Measurements from ENCODE around the gene PYCARD. TPM values are rescaled to one million over a fixed set of nuclear protein-coding genes. Genes with fewer than 3 reads are reported as not detected.

PYCARD gene
- total RNA-seq (2021; ENCODE audit: unreplicated experiment), result not detected
- polyA plus RNA-seq (2012), result 0.24 TPM in 1 of 2 replicates, not detected in the other
- Bru-seq, nascent RNA, result not detected
- not detected for BruChase-seq, experiment 1, labeled RNA remaining after a 6-hour chase
- not detected for BruChase-seq, experiment 2, labeled RNA remaining after a 2-hour chase
- long read RNA-seq, result 0 reads

DNA sequence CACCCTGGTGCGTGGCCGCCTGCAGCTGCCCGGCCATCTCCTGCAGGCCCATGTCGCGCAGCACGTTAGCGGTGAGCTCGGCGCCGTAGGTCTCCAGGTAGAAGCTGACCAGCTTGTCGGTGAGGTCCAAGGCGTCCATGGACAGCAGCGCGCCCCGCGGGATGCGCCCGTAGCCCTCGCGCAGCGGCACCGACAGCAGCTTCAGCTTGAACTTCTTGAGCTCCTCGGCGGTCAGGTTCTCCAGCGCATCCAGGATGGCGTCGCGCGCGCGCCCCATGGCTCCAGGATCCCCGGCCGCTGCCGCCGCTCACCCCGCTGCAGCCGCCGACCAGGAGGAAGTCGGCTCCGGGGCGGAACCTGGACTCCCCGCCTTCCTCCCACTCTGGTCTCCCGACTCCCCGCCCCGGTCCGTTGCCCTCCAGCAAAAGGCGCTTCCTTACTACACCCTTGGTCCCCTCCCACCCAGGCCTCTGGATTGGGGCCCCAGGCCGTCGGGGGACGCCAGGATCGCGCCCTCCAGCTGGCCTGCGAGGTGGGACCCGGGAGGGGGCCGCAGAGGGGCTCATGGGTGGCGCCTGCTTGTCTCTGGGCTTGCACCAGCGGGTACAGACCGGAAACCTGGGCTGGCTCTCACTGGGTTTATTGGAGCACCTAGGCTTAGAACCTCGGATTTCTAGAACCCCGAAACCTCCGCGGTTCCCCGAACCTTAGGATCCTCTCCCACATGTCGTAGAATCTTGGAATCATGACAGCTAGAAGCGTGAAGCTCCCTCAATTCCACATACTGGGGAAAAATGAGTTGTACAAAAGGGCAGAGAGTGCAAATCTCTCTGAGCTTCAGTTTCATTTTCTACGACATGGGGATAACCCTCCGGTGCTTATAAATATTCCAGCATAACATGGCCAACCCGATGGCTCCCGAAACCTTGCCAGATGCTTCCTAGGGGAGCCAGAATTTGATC, at the start of gene PYCARD:
PYCARD (minus strand) TSS at position 347 of the 962 bp plus-strand sequence; CDS start at position 277, 70 bp downstream.
- POLR2A ChIA-PET, result interaction anchor here (0.9 to 1.4 kb wide), 2 partner anchors 8 to 12 kb away, joined by 5 read pairs; partner anchors contain the start of gene TRIM72
- Histone ChIP-seq H4K20me1 (ENCODE audit: insufficient read depth) (peaks cover 5% of the 10 kb centered on the region; the same call in 1 of the 2 replicates), H3K9me3 (ENCODE audit: control insufficient read depth in 1 of 2, insufficient read depth in 1 of 2, low read depth in 1 of 2, low read length in 2 of 2) (no peaks in the 10 kb centered on the region), H3K79me2 (ENCODE audit: insufficient read depth, low read length) (no peaks in the 10 kb centered on the region), H2AFZ (ENCODE audit: low read depth, low read length, poor library complexity, severe bottlenecking) (no peak within 1 kb of the TSS), H3K27me3 (ENCODE audit: insufficient read depth, low read length) (no peaks in the 10 kb centered on the region), H3K9me2 (ENCODE audit: insufficient read depth) (no peaks in the 10 kb centered on the region), H3K4me3 (replicated peaks in 1 of 2; ENCODE audit: low read depth in 1 of 2, low read length in 2 of 2) (no peak within 1 kb of the TSS), H3K27ac (ENCODE audit: low read depth, low read length) (0 out of 2 replicates have a peak within 1 kb of the TSS, but pooled peaks have one; percentile 21), H3K9ac (ENCODE audit: low read length) (no peak within 1 kb of the TSS), H3K4me2 (ENCODE audit: low read length) (no peak within 1 kb of the TSS), H3K4me1 (ENCODE audit: control insufficient read depth in 1 of 2, insufficient read depth in 2 of 2, low read length in 2 of 2) (peaks cover 0 to 6% of the 10 kb centered on the region in 2 experiments; a peak in 1 of 4 replicates), H3K36me3 (ENCODE audit: control insufficient read depth in 1 of 2, insufficient read depth in 2 of 2, low read length in 2 of 2) (peaks cover 8 to 26% of the 10 kb centered on the region in 2 experiments; a peak in 3 of 4 replicates)
- ATAC-seq (no peak), DNase-seq (ENCODE audit: low read depth, low spot score) (no peak)
- TF ChIP-seq POLR2AphosphoS5 (IDR thresholded peaks at IDR 0.05; ENCODE audit: low read depth, low read length) (no peak; the same call in 1 of the 2 replicates), MAX (IDR thresholded peaks at IDR 0.05) (no peak), POLR2A (IDR thresholded peaks at IDR 0.05; ENCODE audit: borderline replicate concordance, extremely low read depth, insufficient read depth, insufficient read length) (no peak), TCF7L2 (IDR thresholded peaks at IDR 0.05; ENCODE audit: borderline replicate concordance, extremely low read depth, insufficient read depth, insufficient read length) (no peak), REST (IDR thresholded peaks at IDR 0.05; ENCODE audit: low read depth) (no peak), EZH2 (IDR thresholded peaks at IDR 0.05) (no peak), SRF (IDR thresholded peaks at IDR 0.05; ENCODE audit: low read depth) (no peak), ZNF274 (IDR thresholded peaks at IDR 0.05; ENCODE audit: low read depth, low read length) (no peak), EGR1 (IDR thresholded peaks at IDR 0.05; ENCODE audit: low read depth) (no peak), SP1 (IDR thresholded peaks at IDR 0.05; ENCODE audit: low read depth) (no peak), ATF3 (IDR thresholded peaks at IDR 0.05) (no peak), CBX3 (IDR thresholded peaks at IDR 0.05; ENCODE audit: low read depth) (no peak)
- TF ChIP-seq, protein P1, sequence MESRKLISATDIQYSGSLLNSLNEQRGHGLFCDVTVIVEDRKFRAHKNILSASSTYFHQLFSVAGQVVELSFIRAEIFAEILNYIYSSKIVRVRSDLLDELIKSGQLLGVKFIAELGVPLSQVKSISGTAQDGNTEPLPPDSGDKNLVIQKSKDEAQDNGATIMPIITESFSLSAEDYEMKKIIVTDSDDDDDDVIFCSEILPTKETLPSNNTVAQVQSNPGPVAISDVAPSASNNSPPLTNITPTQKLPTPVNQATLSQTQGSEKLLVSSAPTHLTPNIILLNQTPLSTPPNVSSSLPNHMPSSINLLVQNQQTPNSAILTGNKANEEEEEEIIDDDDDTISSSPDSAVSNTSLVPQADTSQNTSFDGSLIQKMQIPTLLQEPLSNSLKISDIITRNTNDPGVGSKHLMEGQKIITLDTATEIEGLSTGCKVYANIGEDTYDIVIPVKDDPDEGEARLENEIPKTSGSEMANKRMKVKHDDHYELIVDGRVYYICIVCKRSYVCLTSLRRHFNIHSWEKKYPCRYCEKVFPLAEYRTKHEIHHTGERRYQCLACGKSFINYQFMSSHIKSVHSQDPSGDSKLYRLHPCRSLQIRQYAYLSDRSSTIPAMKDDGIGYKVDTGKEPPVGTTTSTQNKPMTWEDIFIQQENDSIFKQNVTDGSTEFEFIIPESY (IDR thresholded peaks at IDR 0.05; ENCODE audit: extremely low read depth, insufficient replicate concordance, low read length), result no peak
- TF ChIP-seq, protein P2, sequence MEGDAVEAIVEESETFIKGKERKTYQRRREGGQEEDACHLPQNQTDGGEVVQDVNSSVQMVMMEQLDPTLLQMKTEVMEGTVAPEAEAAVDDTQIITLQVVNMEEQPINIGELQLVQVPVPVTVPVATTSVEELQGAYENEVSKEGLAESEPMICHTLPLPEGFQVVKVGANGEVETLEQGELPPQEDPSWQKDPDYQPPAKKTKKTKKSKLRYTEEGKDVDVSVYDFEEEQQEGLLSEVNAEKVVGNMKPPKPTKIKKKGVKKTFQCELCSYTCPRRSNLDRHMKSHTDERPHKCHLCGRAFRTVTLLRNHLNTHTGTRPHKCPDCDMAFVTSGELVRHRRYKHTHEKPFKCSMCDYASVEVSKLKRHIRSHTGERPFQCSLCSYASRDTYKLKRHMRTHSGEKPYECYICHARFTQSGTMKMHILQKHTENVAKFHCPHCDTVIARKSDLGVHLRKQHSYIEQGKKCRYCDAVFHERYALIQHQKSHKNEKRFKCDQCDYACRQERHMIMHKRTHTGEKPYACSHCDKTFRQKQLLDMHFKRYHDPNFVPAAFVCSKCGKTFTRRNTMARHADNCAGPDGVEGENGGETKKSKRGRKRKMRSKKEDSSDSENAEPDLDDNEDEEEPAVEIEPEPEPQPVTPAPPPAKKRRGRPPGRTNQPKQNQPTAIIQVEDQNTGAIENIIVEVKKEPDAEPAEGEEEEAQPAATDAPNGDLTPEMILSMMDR (IDR thresholded peaks at IDR 0.05 in 2 of 3, conservative IDR thresholded peaks at IDR 0.05 in 1 of 3; ENCODE audit: borderline replicate concordance in 1 of 3, insufficient read depth in 1 of 3, low read depth in 2 of 3, low read length in 2 of 3), result no peak
- BruUV-seq (replicated peaks), result no TSS peak
- intact Hi-C loops (cut with micrococcal nuclease), result no loop called here
- RAD21 ChIA-PET (ENCODE audit: low non-redundant PET in 1 of 2, low total read pairs in 2 of 2, uncharacterized antibody in 2 of 2, unreplicated experiment in 2 of 2), result no interaction called here
- CTCF ChIA-PET, result no interaction called here

Measured in HCT116 (cell line).